ENCODE results near the gene TUBA3E.
"Not testable (repeated sequence)": the region's sequence is repeated elsewhere in the genome, so short reads cannot be mapped to it uniquely, and the experiment has no call there.

DNA sequence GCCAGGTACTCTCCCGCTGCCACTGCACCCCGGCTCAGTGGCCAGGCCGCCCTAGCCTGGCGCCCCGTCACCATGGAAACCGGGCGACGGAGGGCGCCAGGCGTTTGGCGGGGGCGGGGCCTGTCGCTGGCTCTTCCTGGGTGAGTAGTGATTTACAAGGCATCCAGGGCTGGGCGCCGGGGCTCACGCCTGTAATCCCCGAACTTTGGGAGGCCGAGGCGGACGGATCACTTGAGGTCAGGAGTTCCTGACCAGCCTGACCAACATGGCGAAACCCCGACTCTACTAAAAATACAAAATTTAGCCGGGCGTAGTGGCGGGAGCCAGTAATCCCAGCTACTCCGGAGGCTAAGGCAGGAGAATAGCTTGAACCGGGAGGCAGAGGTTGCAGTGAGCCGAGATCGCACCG, 53.2 kb downstream of the TUBA3E start, which contains the start of gene CCDC74B:
- not testable (repeated sequence) for TF ChIP-seq YY1 (IDR thresholded peaks at IDR 0.05; ENCODE audit: insufficient read depth, insufficient read length); SUZ12 (IDR thresholded peaks at IDR 0.05; ENCODE audit: extremely low read depth, insufficient read depth, insufficient read length); ZNF274 (IDR thresholded peaks at IDR 0.05; ENCODE audit: low read depth, low read length)
